ENCODE measurements around the gene ANTXRL. TPM values are rescaled to one million over a fixed set of nuclear protein-coding genes. Genes with fewer than 3 reads are reported as not detected.

Gene ANTXRL
- total and polyA plus RNA-seq, 10 of the 15 experiments (the other 5 are each of a cell fraction or from before 2014, with no cell fraction given): not detected

GRCh38 chr10:46310851-46311250, 24.1 kb downstream of the ANTXRL start:
- H4K20me1 ChIP-seq (ENCODE audit: control insufficient read depth, insufficient read depth): no peaks in the 10 kb centered on the region
- CTCF ChIA-PET: no interaction called here
- no peak overlapping the region for H3K4me3 ChIP-seq
- FAIRE-seq: no peak
- DNase-seq (ENCODE audit: low read depth, low spot score): no peak
- BruUV-seq (replicated peaks): no TSS peak
- intact Hi-C loops (cut with micrococcal nuclease; ENCODE audit: unreplicated experiment) (no loop called here), in situ Hi-C loops (cut with MboI) (no loop called here)
- POLR2A ChIA-PET: no interaction called here
- H3K36me3 ChIP-seq (ENCODE audit: control insufficient read depth in 2 of 2, insufficient read depth in 2 of 2, low read length in 1 of 2): no peaks in the 10 kb centered on the region
- H3K4me1 ChIP-seq (ENCODE audit: control insufficient read depth, insufficient read depth, low read length): no peaks in the 10 kb centered on the region
- no peaks in the 10 kb centered on the region for H3K9me3 ChIP-seq (replicated peaks; ENCODE audit: control insufficient read depth, insufficient read depth, low read length)
- no peak overlapping the region for H3K4me2 ChIP-seq (ENCODE audit: control insufficient read depth, insufficient read depth)
- no peak overlapping the region for H3K9ac ChIP-seq (ENCODE audit: control insufficient read depth, insufficient read depth, low read length)
- peaks cover 2 to 5% of the 10 kb centered on the region in 2 experiments; a peak in 3 of 4 replicates for H3K27me3 ChIP-seq (replicated peaks in 1 of 2; ENCODE audit: control insufficient read depth in 2 of 2, insufficient read depth in 2 of 2, low read length in 1 of 2)
- RAD21 ChIA-PET (ENCODE audit: unreplicated experiment): no interaction called here
- TF ChIP-seq MEF2B (IDR thresholded peaks at IDR 0.05; ENCODE audit: partially characterized antibody, poor library complexity, severe bottlenecking) (no peak), ZBED1 (IDR thresholded peaks at IDR 0.05; ENCODE audit: borderline replicate concordance) (no peak), DPF2 (IDR thresholded peaks at IDR 0.05) (no peak), HDGF (IDR thresholded peaks at IDR 0.05) (no peak), PAX5 (IDR thresholded peaks at IDR 0.05; ENCODE audit: borderline replicate concordance, low read depth, low read length) (no peak), ETV6 (conservative IDR thresholded peaks at IDR 0.05 in 1 of 2, IDR thresholded peaks at IDR 0.05 in 1 of 2; ENCODE audit: borderline replicate concordance in 1 of 2, low read depth in 1 of 2) (no peak), PAX8 (IDR thresholded peaks at IDR 0.05) (no peak), GABPA (IDR thresholded peaks at IDR 0.05; ENCODE audit: low read depth) (no peak), SIN3A (IDR thresholded peaks at IDR 0.05; ENCODE audit: low read depth, low read length) (no peak), HDAC2 (IDR thresholded peaks at IDR 0.05) (no peak), PKNOX1 (IDR thresholded peaks at IDR 0.05) (no peak), KDM1A (IDR thresholded peaks at IDR 0.05; ENCODE audit: borderline replicate concordance) (no peak), MXI1 (IDR thresholded peaks at IDR 0.05; ENCODE audit: low read depth, low read length) (no peak), ZNF592 (IDR thresholded peaks at IDR 0.05) (no peak), POU2F2 (IDR thresholded peaks at IDR 0.05; ENCODE audit: borderline replicate concordance, low read depth, low read length) (no peak), BMI1 (IDR thresholded peaks at IDR 0.05; ENCODE audit: borderline replicate concordance) (no peak), TAF1 (IDR thresholded peaks at IDR 0.05; ENCODE audit: borderline replicate concordance, low read depth, low read length) (no peak)
- TF ChIP-seq, protein P1, sequence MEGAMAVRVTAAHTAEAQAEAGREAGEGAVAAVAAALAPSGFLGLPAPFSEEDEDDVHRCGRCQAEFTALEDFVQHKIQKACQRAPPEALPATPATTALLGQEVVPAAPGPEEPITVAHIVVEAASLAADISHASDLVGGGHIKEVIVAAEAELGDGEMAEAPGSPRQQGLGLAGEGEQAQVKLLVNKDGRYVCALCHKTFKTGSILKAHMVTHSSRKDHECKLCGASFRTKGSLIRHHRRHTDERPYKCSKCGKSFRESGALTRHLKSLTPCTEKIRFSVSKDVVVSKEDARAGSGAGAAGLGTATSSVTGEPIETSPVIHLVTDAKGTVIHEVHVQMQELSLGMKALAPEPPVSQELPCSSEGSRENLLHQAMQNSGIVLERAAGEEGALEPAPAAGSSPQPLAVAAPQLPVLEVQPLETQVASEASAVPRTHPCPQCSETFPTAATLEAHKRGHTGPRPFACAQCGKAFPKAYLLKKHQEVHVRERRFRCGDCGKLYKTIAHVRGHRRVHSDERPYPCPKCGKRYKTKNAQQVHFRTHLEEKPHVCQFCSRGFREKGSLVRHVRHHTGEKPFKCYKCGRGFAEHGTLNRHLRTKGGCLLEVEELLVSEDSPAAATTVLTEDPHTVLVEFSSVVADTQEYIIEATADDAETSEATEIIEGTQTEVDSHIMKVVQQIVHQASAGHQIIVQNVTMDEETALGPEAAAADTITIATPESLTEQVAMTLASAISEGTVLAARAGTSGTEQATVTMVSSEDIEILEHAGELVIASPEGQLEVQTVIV (IDR thresholded peaks at IDR 0.05; ENCODE audit: borderline replicate concordance, partially characterized antibody): no peak
- no peak for ATAC-seq
- H2AFZ ChIP-seq (ENCODE audit: control insufficient read depth, low read depth, low read length): no peak overlapping the region
- no peaks in the 10 kb centered on the region for H3K79me2 ChIP-seq (ENCODE audit: control insufficient read depth, insufficient read depth, low read length)
- SMC1A ChIA-PET (ENCODE audit: uncharacterized antibody, unreplicated experiment): no interaction called here
- H3K27ac ChIP-seq (ENCODE audit: control insufficient read depth, insufficient read depth): no peak overlapping the region
- 18% methylated on average over 6 of the region's 6 CpGs for WGBS (ENCODE audit: insufficient coverage, insufficient replicate concordance, low lambda C conversion rate, missing lambda C conversion rate)
